Stomach smooth muscle (tissue), 2 donors: ENCODE results near the gene MAP4.
A peak's percentile ranks its signal among the peaks of the same experiment; 100 is the strongest.

Experiments used
- H3K27ac ChIP-seq: one replicate; pipeline ENCODE4 v1.7.0; 2013; ENCODE audit warnings: mild to moderate bottlenecking, low read length, inconsistent platforms
- H3K27me3 ChIP-seq, 2 donors: one replicate each; pipeline ENCODE4 v1.7.0; 2013; ENCODE audit warnings: low read length in 2 of 2; ENCODE audit not compliant: insufficient read depth in 2 of 2, control insufficient read depth in 1 of 2
- H3K36me3 ChIP-seq, 2 donors: one replicate each; pipeline ENCODE4 v1.7.0; 2013; ENCODE audit warnings: low read length in 2 of 2; ENCODE audit not compliant: control insufficient read depth in 2 of 2, insufficient read depth in 2 of 2
- H3K4me1 ChIP-seq: one replicate; pipeline ENCODE4 v1.7.0; 2013; ENCODE audit warnings: low read length; ENCODE audit not compliant: control insufficient read depth, insufficient read depth
- H3K4me3 ChIP-seq, 2 donors: one replicate each; pipeline ENCODE4 v1.7.0; 2013; ENCODE audit warnings: low read length in 2 of 2
- H3K9ac ChIP-seq, 2 donors: one replicate each; pipeline ENCODE4 v1.7.0; 2013; ENCODE audit warnings: low read length in 2 of 2, mild to moderate bottlenecking in 1 of 2
- H3K9me3 ChIP-seq, 2 donors: one replicate each; pipeline ENCODE4 v1.7.0; 2013; ENCODE audit warnings: low read length in 2 of 2; ENCODE audit not compliant: control insufficient read depth in 2 of 2
- donor health status: healthy.
- donor health status: Pancreatic carcinoma.

The MAP4 gene

DNA sequence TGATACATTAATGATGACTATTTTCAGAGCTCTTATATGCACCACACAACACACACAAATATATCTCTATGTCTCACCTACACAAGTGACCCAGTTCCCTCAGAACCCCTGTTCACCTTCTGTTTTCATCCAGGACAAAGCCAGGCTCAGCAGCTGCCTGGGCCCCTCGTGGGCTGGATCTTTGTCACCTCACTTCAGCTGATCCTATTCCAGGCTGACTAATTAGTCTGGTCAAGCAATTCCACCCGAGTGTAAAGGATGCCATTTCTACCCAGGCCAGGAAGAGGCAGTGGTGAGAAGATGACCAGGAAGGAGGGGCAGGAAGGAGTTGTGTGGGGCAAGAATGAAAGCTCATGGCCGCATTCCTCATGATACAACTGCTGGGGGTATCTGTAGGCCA is 151.0 kb downstream of the MAP4 start:
- H3K27ac ChIP-seq: no peak overlapping the region
- no peaks in the 10 kb centered on the region for H3K27me3 ChIP-seq
- H3K36me3 ChIP-seq: peaks cover 60 to 63% of the 10 kb centered on the region in 2 donors
- no peak overlapping the region for H3K4me3 ChIP-seq
- H3K9me3 ChIP-seq: no peaks in the 10 kb centered on the region
- H3K9ac ChIP-seq: no peak overlapping the region
- no peaks in the 10 kb centered on the region for H3K4me1 ChIP-seq

DNA sequence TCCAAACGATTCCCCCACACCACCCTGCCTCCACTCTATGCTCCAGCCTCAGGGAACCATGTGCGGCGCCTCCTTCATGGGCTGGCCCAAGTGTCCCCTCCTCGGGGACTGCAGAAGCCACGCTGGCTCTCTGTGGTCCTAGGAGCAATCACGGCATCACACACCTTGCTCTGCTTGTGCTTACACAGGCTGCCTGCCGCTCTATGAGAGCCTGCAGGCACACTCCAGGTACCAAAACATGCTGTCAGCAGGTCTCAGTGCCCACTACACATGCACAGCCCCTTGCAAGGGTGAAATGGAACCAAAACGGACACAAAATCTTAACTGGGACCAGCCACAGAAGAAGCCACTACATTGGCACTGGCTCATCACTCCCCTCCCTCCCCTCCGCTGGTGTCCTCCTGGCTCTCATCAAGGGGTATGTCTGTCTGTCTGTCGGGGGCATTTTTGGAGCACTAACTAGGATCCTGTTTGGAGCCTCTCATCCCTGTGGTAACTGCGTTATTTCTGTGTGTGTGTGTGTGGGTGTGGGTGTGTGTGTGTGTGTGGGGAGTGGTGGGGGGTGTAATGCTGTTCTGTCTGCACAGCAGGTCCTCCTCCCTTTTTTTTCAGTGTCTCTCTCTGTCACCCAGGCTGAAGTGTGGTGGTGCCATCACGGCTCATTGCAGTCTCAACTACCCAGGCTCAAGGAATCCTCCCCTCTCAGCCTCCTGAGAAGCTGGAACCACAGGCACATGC is 152.7 kb downstream of the MAP4 start:
- H3K9ac ChIP-seq: no peak overlapping the region
- no peak overlapping the region for H3K4me3 ChIP-seq
- H3K27ac ChIP-seq: no peak overlapping the region
- peaks cover 47 to 50% of the 10 kb centered on the region in 2 donors for H3K36me3 ChIP-seq
- H3K9me3 ChIP-seq: no peaks in the 10 kb centered on the region
- H3K27me3 ChIP-seq: no peaks in the 10 kb centered on the region
- H3K4me1 ChIP-seq: no peaks in the 10 kb centered on the region

DNA sequence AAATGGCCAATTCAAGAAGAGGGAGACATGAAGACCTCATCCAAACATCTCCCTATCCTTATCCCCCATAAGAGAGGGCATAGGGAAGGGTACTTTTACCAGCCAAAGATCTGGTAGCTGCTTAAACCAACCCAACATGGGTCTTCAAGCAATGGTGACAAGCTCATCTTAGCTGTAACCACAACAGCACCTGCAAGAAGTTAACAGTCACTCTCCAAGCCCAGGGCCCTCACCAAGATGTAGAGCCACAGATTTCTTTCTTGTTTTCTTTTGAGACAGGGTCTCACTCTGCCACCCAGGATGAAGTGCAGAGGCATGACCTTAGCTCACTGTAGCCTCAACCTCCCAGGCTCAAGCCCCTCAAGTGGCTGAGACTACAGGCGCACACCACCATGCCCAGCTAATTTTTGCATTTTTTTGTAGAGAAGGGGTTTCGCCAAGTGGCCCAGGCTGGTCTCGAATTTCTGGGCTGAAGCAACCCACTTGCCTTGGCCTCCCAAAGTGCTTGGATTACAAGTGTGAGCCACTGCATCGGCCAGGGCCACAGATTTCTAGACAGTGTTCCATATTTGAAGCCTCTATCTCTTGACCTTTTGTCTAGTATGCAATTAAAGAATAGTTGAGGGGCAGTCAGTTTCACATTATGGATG is 156.1 kb downstream of the MAP4 start:
- no peak overlapping the region for H3K4me3 ChIP-seq
- no peaks in the 10 kb centered on the region for H3K4me1 ChIP-seq
- H3K36me3 ChIP-seq: peaks cover 47 to 48% of the 10 kb centered on the region in 2 donors
- H3K27me3 ChIP-seq: no peaks in the 10 kb centered on the region
- no peak overlapping the region for H3K9ac ChIP-seq
- H3K9me3 ChIP-seq: no peaks in the 10 kb centered on the region
- H3K27ac ChIP-seq: no peak overlapping the region

DNA sequence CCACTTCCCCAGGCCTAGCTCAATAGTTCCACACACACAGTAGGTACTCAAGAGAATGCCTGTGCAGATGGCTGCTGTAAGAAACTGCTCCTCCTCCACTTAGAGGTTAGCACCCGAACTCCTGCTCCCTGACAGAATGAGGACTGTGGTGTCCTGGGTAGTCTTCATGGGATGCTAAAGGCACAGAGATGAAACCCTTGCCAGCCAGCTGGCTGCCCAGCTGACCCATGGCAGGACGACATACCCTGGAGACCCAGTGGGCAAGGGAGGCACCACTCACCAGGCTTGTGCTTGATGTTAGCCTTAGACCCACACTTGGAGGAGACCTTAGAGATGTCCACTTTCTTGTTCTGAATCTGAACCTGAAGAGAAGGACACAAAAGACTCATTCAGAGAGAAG is 159.1 kb downstream of the MAP4 start:
- H3K27ac ChIP-seq: no peak overlapping the region
- H3K27me3 ChIP-seq: no peaks in the 10 kb centered on the region
- H3K4me3 ChIP-seq: no peak overlapping the region
- H3K36me3 ChIP-seq: peaks cover 52 to 53% of the 10 kb centered on the region in 2 donors
- H3K9ac ChIP-seq: no peak overlapping the region
- H3K4me1 ChIP-seq: no peaks in the 10 kb centered on the region
- H3K9me3 ChIP-seq: no peaks in the 10 kb centered on the region

DNA sequence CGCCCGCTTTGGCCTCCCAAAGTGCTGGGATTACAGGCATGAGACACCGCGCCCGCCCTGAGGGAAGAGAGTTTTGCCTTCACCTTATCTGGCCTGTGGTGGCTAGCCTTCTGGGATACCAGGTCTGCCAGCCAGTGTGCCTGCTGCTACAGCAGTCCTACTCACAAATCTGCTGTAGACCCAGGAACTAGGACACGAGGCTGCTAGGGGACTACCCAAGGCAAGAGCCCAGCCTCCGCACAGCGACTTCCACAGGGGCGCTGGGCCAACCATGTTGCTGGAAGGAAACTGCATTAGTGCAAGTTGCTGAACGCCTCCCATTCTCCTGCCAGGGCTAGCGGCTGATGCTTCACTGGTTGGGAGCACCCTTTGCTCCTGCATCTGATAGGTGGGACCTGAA is 159.5 kb downstream of the MAP4 start:
- Histone ChIP-seq H3K27me3 (no peaks in the 10 kb centered on the region), H3K4me3 (no peak overlapping the region), H3K27ac (no peak overlapping the region), H3K9me3 (no peaks in the 10 kb centered on the region), H3K4me1 (no peaks in the 10 kb centered on the region), H3K36me3 (peaks cover 52 to 53% of the 10 kb centered on the region in 2 donors), H3K9ac (no peak overlapping the region)

DNA sequence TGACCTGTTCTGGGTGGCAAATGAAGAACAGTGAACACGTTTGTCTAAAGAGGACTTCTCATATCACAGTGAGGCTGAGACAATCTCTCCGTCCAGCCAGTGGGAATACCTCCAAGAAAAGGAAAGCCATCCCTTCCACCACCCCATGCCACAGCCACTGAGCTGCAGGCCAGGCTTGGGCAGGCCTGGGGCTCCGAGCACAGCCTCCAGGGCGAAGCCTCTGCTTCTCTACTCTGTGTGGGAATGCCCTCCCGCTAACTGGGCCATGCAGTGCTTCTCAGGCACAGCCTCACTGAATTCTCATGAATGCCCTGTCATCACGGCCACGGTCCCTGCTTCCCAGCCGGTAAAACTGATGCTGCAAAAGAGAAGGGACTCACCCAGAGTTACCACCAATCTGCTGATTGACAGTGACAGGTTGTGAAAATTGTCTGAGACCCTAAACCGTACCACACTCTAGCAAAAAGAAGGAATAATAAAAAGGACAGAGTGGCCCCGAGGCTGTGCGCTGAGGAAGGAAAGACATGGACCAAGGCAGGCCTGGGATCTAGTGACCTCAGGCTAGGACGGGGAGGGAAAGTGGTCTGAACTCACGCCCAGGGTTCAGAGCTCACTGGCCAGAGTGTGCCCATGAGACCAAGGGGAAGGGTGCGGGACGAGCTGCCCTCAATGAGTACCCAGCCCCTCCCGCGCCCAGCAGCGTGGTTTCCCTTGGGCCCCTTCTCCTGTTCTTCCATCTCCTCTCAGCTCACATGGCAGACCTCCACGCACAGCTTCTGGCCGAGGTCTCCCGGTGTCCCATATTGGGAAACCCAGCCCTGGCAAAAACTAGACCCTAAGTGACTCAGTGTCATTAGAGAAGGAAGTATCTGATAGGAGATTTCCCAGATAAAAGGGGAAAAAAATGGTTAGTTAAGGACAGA is 160.5 kb downstream of the MAP4 start:
- no peaks in the 10 kb centered on the region for H3K9me3 ChIP-seq
- H3K27me3 ChIP-seq: no peaks in the 10 kb centered on the region
- no peak overlapping the region for H3K4me3 ChIP-seq
- no peak overlapping the region for H3K27ac ChIP-seq
- no peak overlapping the region for H3K9ac ChIP-seq
- H3K4me1 ChIP-seq: no peaks in the 10 kb centered on the region
- peaks cover 55 to 56% of the 10 kb centered on the region in 2 donors for H3K36me3 ChIP-seq

DNA sequence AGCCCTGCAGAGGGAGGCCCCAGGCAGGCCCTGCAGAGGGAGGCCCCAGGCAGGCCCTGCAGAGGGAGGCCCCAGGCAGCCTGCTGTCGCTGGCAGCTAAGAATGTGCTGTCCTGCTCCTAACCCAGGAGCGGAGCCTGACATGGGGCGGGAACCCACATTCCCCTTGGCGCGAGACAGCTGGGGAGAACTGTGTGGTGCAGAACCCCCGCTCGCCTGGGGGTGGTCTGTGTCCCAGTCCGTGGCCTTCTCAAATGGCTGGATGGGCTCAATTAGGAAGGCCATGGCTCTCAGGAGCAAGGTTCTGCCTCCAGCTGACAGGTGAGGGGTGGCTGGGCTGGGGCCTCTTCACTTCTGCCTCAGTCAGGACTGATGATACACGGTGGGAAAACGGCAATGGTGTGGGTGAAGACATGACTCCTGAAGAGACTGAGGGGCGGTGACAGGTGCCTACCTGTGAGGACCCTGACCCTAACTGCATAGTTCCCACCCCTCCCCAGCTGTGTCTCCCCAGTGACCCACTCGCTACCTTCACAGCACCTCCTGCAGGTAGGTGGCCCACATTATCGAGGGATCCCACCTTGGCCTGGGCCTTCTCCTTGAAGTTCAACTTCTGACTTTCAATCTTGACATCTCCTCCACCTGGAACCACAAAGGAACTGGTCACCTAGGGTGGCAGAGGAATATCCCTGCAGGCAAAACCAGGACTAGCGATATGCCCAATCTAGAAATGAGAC is 161.3 kb downstream of the MAP4 start:
- Histone ChIP-seq H3K27ac (no peak overlapping the region), H3K27me3 (no peaks in the 10 kb centered on the region), H3K36me3 (peaks cover 49 to 60% of the 10 kb centered on the region in 2 donors), H3K4me1 (no peaks in the 10 kb centered on the region), H3K9ac (no peak overlapping the region), H3K9me3 (no peaks in the 10 kb centered on the region), H3K4me3 (no peak overlapping the region)

DNA sequence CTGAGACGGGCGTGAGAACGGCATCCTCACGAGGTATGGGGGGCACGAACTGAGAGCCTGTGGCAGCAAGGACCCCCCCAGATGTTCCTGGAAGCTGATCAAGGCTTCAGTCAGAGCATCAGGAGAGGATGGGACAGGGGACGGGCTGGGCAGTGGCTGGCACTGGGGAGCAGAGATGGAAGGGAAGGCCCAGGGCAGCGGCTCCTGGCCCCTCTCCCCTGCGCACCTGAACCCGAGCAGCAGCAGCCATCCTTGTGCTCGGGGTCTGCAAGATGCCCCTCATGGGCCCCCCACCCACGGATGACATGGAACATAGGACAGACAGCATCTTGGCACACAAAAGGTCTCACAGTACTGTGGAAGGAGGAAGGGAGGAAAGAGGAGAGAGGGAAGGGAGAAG is 161.9 kb downstream of the MAP4 start:
- no peaks in the 10 kb centered on the region for H3K27me3 ChIP-seq
- no peak overlapping the region for H3K27ac ChIP-seq
- no peaks in the 10 kb centered on the region for H3K9me3 ChIP-seq
- H3K36me3 ChIP-seq: peaks cover 48 to 64% of the 10 kb centered on the region in 2 donors
- H3K4me1 ChIP-seq: no peaks in the 10 kb centered on the region
- no peak overlapping the region for H3K4me3 ChIP-seq
- H3K9ac ChIP-seq: no peak overlapping the region

DNA sequence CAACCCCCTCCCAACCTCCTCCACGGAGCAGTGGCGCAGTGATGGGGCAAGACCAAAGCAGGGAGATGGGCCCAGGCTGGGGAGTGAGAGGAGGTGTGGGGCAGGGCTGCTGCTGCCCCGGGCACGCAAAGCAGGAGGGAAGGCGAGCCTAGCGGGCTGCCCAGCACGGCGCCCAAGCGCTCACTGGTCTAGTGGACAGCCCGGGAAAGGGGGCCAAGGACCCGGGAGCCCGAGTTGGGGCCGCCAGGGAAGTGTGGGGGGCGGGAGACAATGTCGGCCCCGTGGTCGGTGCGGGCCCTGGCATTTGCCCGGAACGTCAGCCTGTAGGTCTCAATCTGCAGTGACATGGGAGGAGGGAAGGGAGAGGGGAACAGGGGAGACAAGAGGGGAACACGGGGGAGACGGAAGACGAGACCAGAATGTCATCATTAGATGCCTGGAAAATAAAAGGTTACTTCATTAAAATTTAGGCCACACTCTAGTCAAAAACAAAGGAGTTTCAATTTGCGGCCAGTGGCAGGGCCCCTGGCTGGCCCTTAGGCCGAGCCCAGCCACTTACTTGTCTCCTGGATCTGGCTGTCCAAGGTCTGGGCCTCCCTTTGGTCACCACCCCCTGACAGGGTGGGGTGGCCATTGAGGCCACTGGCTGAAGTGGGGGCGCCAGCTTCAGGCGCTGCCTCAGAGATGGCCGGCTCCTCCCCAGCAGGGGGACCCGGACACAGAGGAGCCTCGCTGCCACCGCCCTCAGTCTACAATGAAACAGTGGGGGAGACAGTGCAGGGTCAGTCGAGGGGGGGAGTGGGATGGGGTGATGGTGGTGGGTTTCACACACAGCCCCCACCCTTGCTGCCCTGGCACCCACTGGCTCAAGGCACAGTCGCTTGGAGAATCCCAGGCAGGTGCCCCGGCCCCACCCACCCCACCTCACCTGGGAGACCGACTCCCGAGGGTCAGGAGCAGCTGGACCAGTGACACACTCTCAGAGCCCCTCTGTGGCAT is 163.3 kb downstream of the MAP4 start:
- Histone ChIP-seq H3K27ac (peak overlapping the region; percentile 1), H3K4me1 (no peaks in the 10 kb centered on the region), H3K27me3 (no peaks in the 10 kb centered on the region), H3K4me3 (no peak overlapping the region), H3K9ac (no peak overlapping the region), H3K9me3 (no peaks in the 10 kb centered on the region), H3K36me3 (peaks cover 59 to 65% of the 10 kb centered on the region in 2 donors)
